ENCODE results near the gene DDX25. TPM values are rescaled to one million over a fixed set of nuclear protein-coding genes. Genes with fewer than 3 reads are reported as not detected.

The DDX25 gene
- total RNA-seq, 1 experiment from 2014 or later: not detected

DNA sequence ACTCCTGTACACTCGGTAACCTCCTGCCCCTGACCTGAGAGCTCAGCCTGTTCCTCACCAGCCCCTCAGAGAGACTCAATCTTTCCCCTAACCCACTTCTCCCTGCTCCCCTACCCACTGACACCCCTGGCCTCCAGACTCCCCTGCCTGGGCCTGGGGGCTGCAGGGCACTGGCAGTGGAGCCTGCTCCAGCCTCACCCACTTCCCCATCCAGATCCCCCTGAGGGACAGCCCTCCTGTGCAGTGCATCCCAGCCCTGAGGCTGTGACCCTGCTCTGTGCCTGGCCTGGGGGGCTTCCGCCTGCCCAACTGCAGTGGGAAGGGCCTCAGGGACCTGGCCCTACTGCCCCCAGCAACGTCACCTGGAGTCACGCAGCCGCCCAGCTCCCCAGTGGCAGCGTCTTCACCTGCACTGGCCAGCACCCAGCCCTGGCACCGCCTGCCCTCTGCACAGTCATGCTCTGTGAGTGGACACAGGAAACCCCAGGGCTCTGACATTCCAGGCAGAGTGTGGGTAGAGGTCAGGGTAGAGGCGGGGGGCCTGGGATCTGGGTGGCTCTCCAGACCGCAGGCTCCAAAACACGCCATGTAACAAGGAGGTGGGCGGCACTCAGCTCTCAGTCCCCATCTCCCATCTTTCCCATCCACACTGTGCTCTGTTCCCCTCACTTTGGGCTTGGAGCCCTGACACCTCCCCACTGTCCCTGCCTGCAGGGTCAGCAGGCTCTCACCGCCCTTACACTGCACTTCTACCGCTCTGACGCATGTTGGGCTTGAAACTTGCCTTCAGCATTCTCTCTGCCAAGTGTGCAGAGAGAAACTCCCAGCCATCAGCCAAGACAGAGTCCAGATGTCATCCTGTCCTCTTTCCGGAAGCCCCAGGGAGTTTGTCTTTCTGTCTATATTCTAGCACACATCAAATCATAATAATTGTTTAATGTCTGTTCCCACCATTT is 46.7 kb downstream of the DDX25 start:
- no peak for DNase-seq (ENCODE audit: low spot score)

- DNase-seq (ENCODE audit: low spot score): no peak
Observed at GRCh38 chr11:125951731-125952130, 47.4 kb downstream of the DDX25 start.

GRCh38 chr11:125952559-125952958 is 48.3 kb downstream of the DDX25 start:
- DNase-seq (ENCODE audit: low spot score): no peak

GRCh38 chr11:125952973-125953372 is 48.7 kb downstream of the DDX25 start:
- no peak for DNase-seq (ENCODE audit: low spot score)

GRCh38 chr11:125953401-125953935 is 49.2 kb downstream of the DDX25 start:
- no peak for DNase-seq (ENCODE audit: low spot score)

GRCh38 chr11:125954123-125954944 is 50.0 kb downstream of the DDX25 start:
- no peak for DNase-seq (ENCODE audit: low spot score)

GRCh38 chr11:125954945-125955640 is 50.8 kb downstream of the DDX25 start:
- no peak for DNase-seq (ENCODE audit: low spot score)

DNA sequence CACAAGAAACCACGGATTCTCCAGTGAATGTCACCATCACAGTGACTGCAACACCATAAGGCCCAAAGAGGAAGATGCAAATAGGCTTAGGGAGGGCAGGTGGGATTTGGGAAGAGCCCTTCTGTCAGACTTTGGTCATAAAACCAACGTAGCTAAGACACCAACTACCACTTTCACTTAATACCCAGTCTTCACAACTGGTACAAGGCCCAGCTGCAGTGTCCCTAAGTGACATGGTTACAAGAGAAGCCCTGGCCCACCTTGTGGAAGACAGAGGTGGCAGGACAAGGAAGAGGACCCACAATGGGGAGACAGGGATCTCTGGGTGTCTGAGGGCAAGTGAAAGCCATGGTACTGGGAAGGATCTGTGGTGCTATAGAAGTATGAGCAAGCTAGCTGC is 51.5 kb downstream of the DDX25 start:
- DNase-seq (ENCODE audit: low spot score): no peak

- DNase-seq (ENCODE audit: low spot score): no peak
Observed at GRCh38 chr11:125956391-125957134, 52.3 kb downstream of the DDX25 start.

GRCh38 chr11:125957618-125958332 is 53.5 kb downstream of the DDX25 start:
- DNase-seq (ENCODE audit: low spot score): no peak

DNA sequence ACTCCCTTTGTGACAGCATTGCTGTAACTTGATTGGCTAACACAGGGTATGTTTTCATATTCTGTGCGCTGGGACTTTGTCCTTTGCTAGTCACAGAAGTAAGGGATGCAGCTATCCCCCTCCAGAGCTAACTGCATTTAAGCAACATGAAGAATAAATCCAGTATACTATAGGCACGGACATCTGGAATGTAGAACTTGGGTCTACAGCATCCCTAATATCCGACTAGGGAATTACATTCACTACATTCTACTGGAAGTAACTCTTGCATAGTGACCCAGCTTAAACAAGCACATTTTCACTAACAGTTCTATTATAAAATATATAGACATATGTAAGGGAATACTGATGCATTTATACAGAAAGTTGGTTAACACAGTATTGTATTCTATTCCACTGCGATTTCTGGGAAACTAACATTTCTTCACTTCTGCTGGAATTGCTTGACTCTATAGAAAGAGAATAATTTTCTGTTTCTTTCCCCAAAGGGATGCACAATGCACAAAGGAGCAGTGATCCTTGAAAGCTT is 54.6 kb downstream of the DDX25 start:
- DNase-seq (ENCODE audit: low spot score): no peak

- DNase-seq (ENCODE audit: low spot score): no peak
Observed at GRCh38 chr11:125959511-125959910, 55.2 kb downstream of the DDX25 start.

GRCh38 chr11:125959931-125960330 is 55.6 kb downstream of the DDX25 start:
- DNase-seq (ENCODE audit: low spot score): no peak

- DNase-seq (ENCODE audit: low spot score): no peak
Observed at GRCh38 chr11:125960771-125961170, 56.5 kb downstream of the DDX25 start.

DNA sequence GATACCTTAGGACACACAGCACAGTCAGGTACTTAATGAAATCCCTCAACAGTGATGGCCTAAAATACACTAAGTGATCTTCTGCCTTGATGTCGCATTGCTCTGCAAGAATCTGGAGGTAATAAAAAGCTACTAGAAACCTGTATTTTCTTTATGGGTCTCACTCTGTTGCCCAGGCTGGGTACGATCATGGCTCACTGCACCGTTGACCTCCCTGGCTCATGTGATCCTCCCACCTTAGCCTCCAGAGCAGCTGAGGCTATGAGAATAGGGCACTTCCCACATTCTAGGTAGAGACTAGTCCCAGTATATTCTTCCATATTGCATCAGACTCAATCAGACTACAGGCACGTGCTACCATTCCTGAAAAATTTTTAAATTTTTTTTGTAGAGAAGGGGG is 63.2 kb downstream of the DDX25 start:
- no peak for DNase-seq (ENCODE audit: low spot score)

- DNase-seq (ENCODE audit: low spot score): no peak
Observed at GRCh38 chr11:125968354-125968753, 64.0 kb downstream of the DDX25 start.

- DNase-seq (ENCODE audit: low spot score): no peak
Observed at GRCh38 chr11:125971618-125972017, 67.3 kb downstream of the DDX25 start.

DNA sequence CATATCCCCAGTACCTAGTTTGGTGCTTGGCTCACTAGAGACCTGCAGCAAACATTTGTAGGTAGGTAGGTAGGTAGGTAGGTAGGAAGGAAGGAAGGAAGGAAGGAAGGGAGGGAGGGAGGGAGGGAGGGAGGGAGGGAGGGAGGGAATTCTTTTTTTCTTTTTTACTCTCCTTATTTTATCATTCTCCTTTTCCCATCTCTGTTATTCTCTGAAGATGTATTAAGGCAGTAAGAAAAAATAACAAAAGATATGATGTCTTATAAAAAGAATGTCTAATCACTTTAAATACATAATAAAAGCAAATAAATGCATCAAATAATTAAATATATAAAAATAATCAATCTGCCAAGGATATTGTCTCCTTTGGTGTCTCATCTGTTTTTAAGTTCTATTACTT is 70.0 kb downstream of the DDX25 start:
- no peak for DNase-seq (ENCODE audit: low spot score)

GRCh38 chr11:125975634-125976033 is 71.3 kb downstream of the DDX25 start:
- no peak for DNase-seq (ENCODE audit: low spot score)

GRCh38 chr11:125976156-125976555 is 71.8 kb downstream of the DDX25 start:
- no peak for DNase-seq (ENCODE audit: low spot score)

All from A172 (cell line).